Measurements from ENCODE around the gene TRPM2.
"Not testable (repeated sequence)": the region's sequence is repeated elsewhere in the genome, so short reads cannot be mapped to it uniquely, and the experiment has no call there.

Gene TRPM2

DNA sequence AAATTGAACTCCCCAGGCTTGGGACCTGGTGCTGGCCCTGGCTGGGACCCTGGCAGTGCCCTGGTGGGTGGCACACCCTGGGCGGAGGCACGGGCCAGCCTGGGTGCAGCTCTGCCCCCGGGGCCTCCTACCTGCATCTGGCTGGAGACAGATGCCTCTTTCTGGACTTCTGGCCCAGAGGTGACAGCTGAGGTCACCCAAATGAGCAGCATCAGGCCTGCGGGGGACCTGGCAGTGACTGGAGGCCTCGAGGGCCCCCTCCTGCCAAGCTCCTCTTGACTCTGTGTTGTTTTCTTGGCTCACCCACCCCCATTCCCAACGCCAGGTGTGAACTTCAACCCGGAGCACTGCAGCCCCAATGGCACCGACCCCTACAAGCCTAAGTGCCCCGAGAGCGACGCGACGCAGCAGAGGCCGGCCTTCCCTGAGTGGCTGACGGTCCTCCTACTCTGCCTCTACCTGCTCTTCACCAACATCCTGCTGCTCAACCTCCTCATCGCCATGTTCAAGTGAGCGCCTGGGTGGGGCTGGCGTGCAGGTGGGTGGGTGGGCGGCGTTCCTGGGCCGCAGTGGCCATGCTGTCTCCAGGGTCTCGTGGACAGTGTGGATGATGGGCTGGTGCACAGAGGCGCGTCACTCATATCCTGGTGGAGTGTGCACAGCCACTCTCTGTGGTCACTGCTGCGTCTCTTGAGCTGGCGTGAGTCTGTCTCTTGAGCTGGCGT lies 60.3 kb downstream of the TRPM2 start:
- DNase-seq (ENCODE audit: low read depth in 2 of 2, low spot score in 1 of 2), result no peak

DNA sequence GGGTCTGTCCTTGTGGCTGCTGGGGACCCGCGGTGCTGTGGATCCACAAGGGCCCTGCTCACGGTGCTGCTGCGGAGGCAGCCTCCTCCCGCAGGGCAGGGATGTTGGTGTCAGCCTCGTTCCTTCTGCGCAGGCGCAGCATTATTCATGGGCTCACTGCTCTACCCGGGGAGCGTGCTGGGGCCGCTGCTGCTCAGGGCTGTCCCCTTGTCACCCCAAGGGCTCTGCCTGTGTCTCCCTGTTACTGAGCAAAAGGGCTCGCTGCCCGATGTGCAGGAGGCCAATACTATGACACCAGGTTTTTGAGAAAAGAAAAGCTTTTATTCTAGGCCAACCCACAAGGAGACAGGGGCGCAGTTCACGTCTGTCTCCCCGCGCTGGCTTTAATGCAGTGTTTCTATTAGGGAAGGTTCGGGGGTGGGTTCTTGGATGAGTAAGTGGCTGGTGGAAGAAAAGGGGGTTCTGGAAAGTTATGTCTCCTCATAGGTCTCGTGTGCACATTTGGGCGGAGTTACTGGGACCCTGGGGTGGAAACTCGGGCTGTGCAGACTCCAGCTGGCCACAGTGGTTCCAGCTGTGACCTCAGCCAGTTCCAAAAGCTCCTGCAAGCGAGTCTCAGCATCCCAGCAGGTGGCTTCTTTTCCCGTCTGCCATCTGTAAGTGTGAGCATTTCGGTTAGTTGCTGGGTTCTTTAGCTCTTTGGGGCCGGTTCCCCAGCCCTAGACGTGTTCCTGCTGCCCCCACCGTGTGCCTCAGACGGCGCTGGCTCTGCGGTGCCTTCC lies 61.1 kb downstream of the TRPM2 start:
- DNase-seq (ENCODE audit: low read depth in 2 of 2, low spot score in 1 of 2), result no peak

DNA sequence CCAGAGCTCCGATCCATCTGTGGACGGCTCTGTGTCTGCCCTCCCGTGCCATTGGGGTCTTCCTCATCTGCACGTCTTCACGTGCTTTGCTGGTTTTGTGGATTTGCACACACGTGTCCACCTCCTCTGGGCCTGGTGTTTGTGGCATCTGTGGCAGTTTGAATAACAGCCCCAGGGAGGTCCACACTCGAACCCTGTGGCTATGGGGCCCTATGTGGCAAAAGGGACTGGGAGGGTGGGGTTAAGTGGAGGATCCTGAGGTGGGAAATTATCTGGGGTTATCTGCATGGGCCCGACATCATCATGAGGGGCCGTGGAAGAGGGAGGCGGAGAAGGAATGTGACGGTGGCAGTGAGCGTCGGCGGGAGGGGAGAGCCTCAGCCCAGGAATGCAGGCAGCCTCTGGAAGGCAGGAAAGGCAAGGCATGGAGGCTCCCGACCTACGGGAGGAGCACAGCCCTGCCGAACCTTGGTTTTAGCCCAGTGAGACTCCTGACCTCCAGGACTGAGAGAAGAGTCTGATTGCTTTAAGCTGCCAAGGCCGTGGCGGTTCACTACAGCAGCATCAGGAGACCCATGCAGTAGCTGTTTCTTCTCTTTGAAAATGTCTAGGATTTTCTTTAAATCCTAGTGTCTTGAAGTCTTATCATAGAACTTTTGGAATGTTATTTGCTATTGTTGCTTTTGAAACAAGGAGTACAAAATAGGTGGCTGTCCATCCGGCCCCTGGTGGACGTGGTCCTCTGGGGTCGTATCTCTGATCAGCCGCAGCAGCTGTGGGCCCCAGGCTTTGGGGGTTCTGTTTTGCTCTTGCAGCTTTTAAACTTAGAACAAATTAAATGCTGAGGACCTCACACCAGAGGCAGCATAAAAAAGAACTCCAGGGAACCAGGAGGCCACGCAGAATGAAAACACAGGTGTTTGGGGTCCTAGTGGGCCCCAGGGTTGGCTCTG lies 61.9 kb downstream of the TRPM2 start:
- no peak for DNase-seq (ENCODE audit: low read depth in 2 of 2, low spot score in 1 of 2)

GRCh38 chr21:44416193-44416592 lies 62.8 kb downstream of the TRPM2 start:
- DNase-seq (ENCODE audit: low read depth in 2 of 2, low spot score in 1 of 2), result no peak

GRCh38 chr21:44417621-44418107 lies 64.2 kb downstream of the TRPM2 start:
- DNase-seq (ENCODE audit: low read depth in 2 of 2, low spot score in 1 of 2), result not testable (repeated sequence)

DNA sequence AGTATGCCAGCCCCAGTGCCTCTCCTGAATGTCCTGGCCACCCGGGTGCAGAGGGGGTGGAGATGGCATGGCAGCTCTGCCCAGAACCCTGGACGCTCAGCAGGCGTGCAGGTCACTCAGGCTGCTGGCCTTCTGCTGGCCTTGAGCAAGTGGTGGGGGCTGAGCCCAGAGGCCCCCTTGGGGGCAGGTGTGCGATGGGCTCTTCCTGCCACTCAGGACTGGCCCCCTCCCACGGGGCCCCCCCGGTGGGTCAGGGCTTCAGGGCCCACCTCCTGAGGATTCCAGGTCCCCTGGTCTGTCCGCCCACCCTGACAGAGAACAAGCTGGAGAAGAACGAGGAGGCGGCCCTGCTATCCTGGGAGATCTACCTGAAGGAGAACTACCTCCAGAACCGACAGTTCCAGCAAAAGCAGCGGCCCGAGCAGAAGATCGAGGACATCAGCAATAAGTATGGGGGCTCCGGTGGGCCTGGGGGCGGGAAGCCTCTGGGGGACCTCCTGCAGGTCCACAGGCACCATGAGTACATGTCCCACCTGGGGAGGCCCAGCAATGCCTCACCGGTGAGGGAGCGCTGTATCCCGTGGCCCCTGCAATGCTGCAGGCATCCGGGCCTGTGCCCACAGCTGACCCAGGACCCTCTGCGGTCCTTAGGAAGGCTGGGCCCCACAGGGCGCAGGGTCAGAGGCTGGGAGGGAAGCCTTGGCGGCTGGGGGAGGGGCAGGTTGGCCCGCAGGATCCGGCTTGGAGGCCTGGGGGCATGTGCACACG lies 64.9 kb downstream of the TRPM2 start:
- no peak for DNase-seq (ENCODE audit: low read depth in 2 of 2, low spot score in 1 of 2)

DNA sequence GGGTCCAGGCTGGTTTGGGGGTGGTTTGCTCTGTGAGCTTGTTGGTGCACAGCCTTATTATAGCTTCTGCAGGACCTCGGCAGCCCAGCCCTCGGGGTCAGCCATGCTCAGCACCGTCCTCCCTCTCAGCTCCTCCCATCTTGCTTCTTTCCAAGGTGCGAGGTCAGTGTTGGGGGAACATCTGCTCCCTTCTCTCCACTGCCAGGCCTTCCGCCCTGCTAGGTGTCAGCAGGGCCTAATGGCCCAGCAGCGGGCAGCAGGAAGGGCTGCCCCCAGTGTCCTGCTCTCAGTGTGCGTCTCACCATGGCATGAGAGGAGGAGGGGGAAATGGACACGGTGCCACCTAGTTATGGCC lies 65.4 kb downstream of the TRPM2 start:
- DNase-seq (ENCODE audit: low read depth in 2 of 2, low spot score in 1 of 2), result no peak

GRCh38 chr21:44419679-44420078 lies 66.3 kb downstream of the TRPM2 start:
- DNase-seq (ENCODE audit: low read depth in 2 of 2, low spot score in 1 of 2), result no peak

DNA sequence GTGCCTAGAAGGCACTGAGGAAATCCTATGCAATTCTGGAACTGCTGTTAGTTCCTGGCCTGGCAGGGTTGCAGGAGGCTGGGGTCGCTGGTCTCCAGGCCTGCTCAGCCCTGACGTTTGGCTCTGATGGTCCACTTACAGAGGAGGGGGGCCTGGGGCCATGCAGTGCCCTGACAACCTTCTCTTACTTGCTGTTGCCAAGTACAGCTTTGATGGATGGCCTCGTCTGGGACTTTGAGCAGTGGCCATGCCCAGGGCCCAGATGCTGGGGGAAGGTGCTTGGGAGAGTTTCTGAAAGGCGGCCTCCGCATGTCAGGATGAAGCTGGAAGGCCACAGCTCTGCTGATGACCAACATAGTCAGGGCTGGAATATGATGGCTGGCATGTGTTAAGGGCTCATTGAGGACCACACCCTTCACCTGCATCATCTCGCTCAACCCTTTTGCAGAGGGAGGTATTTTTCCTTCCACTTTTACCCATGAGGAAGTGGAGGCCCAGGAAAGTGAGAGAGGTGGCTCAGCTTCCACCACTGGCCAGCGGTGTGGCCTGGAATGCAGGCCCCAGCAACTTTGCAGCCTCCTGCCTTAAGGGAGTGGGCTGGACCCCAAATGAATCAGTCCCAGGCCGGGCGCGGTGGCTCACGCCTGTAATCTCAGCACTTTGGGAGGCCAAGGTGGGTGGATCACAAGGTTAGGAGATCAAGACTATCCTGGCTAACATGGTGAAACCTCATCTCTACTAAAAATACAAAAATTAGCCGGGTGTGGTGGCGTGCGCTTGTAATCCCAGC lies 67.2 kb downstream of the TRPM2 start:
- DNase-seq (ENCODE audit: low read depth in 2 of 2, low spot score in 1 of 2), result no peak

DNA sequence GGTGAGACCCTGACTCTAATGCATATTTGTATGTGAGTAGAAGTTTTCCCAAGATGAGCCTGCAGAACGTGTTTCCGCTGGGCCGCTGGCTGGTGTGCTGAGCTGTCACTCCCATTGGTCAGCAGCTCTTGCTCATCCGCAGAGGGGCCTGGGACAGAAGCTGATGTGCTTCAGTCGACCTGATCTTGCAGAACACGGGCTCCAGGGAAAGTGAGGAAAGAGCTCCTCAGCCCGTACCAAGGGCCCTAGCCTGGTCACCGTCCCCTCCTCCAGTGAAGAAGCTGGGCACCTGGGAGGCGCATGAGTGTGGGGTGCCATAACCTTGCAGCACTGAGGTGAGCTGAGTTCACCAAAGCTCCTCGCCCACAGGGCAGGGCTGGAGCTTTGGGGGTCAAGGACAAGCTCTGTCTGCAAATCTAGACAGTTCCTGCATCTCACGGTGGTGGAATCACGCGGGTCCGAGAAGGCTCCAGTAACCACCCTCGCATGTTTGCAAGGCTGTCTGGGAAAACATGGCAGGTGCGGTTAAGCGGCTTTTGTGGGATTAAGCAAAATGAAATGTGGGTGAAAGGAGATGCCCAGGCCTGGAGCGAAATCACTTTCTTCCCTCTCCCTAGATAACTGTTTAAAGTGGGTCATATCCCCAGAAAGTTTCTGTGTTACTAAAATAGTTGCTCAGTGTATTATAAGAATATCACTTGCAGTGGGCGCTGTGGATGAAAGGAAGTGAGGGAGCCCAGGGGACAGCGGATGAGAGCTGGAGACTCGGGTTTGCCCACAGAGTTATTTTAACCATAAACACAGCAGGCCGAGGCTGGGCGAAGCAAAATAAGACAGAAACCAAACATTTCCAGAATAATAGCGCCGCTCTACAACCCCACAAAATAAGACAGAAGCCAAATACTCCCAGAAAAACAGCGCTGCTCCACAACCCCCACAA lies 68.8 kb downstream of the TRPM2 start:
- DNase-seq (ENCODE audit: low read depth in 2 of 2, low spot score in 1 of 2), result no peak

DNA sequence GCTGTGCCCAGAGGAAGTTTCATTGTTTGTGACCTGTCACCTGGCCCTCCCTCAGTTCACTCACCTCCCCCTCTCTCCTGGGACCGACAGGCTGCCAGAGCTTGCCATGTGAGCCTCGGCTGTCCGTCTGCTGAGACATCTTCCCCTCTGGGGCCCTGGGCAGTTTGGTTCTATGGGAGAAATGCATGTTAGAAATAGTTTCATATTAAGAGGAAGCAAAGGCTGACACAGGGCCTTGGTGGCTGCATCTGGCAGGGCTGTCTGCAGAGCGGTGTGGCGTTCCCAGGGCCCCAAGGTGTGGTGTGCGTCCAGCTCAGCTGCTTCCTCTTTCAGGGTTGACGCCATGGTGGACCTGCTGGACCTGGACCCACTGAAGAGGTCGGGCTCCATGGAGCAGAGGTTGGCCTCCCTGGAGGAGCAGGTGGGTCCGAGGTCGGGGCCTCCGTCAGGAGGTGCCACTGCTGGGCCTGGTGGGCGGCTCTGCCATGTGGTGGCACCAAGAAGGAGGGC lies 69.9 kb downstream of the TRPM2 start:
- no peak for DNase-seq (ENCODE audit: low read depth in 2 of 2, low spot score in 1 of 2)

- no peak for DNase-seq (ENCODE audit: low read depth in 2 of 2, low spot score in 1 of 2)
Observed at GRCh38 chr21:44423941-44424607, 70.7 kb downstream of the TRPM2 start.

DNA sequence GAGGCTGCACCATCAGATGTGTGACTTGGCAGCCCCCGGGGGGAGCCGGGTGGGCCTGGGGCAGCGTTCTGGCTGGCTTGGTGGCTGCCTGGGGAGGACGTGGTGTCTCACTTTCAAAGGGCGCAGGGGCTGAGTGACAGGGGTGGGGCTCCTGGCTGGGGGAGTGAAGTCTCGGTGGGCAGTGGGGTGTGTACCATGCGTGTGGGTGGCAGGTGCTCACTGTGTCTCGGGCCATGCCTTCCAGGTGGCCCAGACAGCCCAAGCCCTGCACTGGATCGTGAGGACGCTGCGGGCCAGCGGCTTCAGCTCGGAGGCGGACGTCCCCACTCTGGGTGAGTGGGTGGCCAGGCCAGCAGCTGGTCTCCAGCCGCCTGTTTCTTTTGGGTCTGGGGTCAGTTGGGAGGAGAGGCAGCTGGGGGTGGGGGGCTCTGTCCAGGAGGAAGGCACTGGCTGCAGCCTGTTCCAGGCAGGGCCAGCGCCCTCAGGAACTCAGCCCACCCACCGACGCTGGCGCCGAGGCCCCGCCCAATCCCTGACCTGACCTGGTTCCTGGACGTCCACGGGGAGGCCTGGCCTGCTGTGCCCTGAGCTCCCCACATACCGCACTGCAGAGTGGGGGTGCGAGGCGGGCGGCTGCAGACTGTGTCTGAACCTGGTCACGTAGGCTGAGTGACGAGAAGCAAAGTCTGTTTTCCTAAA lies 71.3 kb downstream of the TRPM2 start:
- DNase-seq (ENCODE audit: low read depth in 2 of 2, low spot score in 1 of 2), result no peak

- DNase-seq (ENCODE audit: low read depth in 2 of 2, low spot score in 1 of 2), result no peak
Observed at GRCh38 chr21:44425307-44425894, 72.0 kb downstream of the TRPM2 start.

DNA sequence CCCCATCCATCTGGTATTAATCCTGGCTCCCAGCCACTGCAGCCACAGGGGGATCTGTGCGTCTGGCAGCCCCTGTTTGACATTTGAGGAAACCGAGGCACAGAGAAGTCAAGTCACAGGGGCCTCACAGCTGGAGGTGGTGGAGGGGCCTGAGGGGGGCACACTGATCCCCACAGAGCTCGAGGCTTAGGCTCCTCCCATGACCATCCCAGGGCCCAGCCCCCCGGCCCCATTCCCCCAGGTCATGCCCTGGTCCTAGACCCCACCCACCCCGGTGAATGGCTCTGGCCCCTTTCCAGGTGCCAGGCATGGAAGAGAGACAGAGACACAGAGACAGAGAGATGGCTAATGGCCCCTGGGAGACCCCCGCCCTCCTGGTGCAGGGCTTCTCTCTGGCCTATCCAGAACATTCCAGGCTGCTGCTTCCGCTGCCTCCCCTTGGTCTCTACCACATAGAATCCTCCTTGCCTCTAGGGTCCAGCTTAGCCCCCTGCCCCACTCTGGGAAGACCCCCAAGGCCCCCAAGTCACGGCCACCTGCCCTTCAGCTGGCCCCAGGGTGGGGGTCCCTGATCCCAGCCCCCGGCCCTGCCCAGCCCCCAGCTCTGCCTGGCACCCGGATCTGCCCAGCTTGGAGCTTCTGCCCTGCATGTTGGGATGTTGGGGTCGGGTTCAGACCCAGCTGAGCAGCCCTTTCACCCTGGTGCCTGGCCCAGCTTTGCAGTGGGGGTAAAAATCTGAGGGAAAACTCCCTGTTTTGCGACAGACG lies 72.7 kb downstream of the TRPM2 start:
- DNase-seq (ENCODE audit: low read depth in 2 of 2, low spot score in 1 of 2), result no peak

DNA sequence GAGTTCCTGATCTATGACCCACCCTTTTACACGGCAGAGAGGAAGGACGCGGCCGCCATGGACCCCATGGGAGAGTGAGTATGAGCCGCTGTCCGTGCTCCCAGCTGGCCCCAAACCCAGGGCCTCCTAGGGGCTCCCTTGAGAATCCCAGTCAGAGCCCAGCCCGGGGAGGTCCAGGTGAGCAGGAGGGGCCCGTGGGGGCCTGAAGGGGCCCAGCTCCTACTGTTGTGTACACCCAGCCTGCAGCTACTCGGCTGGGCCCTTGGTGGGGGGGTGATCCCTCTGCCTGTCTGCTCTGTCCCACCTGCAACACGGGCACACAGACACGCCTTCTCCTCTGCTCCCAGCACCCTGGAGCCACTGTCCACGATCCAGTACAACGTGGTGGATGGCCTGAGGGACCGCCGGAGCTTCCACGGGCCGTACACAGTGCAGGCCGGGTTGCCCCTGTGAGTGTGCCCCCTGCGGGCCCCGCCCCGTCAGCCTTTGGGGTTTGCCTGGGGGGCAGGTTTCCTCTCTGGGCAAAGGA lies 73.3 kb downstream of the TRPM2 start:
- DNase-seq (ENCODE audit: low read depth in 2 of 2, low spot score in 1 of 2), result no peak

Data from stimulated activated CD8-positive, alpha-beta memory T cell treated with anti-CD3 and anti-CD28 coated beads, Interleukin-4, amount 100 ng/mL, for 4 hours (primary cell).